Activated CD4-positive, alpha-beta T cell treated with anti-CD3 and anti-CD28 coated beads, Interleukin-2, amount 50 U/mL, for 48 hours (primary cell): ENCODE results near the gene COL11A1.
"Not testable (repeated sequence)": the region's sequence is repeated elsewhere in the genome, so short reads cannot be mapped to it uniquely, and the experiment has no call there.

Experiments used
- DNase-seq, 2 experiments: peaks; one replicate each; pipeline ENCODE4 v3.0.0-alpha.2; 2020

COL11A1 gene

DNA sequence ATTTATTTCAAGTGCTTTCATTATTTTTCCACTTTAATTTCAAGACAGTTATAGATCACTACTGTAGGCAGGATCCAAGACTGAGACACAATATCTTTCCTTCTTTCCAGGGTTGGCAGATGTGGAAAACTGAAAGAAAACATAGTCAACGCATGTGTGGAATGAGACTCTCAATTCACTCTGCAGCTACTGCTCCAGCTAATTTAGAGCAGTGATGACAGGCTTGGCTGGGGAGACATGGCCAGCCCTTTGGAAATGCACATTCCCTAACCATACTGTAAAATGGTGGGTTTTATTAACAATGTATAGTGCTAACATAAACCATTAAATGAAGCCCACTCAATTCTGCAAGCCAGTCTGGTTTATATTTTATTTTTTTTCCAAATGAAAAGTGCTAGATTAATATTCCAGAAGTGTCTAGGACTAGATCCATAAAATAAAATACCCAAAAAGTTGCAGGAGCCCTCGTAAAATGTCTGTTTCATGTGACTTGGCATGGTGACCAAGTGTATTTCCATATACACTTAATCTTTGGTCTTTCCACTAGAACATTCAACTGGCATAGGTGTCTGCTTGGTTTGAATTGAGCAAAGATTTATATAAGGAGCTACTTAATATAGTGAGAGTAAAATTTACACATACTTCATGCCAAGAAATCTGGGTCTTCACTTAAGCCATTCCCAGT lies 32.9 kb downstream of the COL11A1 start:
- no peak for DNase-seq

GRCh38 chr1:103074224-103074623 lies 34.1 kb downstream of the COL11A1 start:
- DNase-seq: no peak

GRCh38 chr1:103069201-103069600 lies 39.1 kb downstream of the COL11A1 start:
- DNase-seq: no peak

DNA sequence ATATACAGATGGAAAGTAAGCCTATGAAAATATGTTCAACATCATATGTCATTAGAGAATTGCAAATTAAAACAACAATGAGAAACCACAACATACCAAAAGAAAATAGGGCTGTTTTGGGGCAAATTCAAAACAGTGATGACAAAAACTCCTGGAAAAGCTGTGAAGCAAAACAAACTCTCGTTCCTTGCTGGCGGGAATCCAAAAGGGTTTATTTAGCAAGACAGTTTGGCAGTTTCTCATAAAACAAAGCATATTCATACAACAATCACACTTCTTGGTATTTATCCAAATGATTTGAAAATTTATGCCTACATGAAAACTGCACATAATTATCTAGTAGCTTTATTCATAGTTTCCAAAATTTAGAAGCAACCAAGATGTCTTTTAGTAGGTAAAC lies 44.4 kb downstream of the COL11A1 start:
- no peak for DNase-seq

GRCh38 chr1:103058391-103058790 lies 49.9 kb downstream of the COL11A1 start:
- no peak for DNase-seq

GRCh38 chr1:103056423-103056822 lies 51.9 kb downstream of the COL11A1 start:
- DNase-seq: no peak

GRCh38 chr1:103028110-103028509 lies 80.2 kb downstream of the COL11A1 start:
- not testable (repeated sequence) for DNase-seq

GRCh38 chr1:103025858-103026409 lies 82.4 kb downstream of the COL11A1 start:
- no peak for DNase-seq

- DNase-seq: no peak
These were observed 84.3 kb downstream of the COL11A1 start for GRCh38 chr1:103024051-103024450.

DNA sequence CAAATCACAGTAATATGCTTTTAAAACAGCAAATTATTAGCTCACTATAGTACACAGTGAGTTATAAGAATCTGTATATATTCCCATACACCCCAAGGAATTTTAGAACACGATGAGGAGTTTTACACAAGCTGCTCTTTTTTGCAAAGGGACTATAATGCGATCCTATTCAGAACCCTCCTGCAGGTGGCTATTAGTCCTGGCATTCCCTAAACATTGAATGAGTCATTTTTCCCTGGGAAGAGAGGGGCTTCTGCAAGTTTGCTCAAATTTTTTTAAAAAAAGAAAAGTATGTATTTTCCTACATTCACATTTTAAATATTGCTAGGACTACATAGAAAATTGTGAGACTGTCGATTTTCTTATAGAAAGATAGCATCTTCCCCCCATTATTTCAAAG lies 106.3 kb downstream of the COL11A1 start:
- no peak for DNase-seq

- DNase-seq: no peak
These were observed 129.4 kb downstream of the COL11A1 start for GRCh38 chr1:102978874-102979273.

DNA sequence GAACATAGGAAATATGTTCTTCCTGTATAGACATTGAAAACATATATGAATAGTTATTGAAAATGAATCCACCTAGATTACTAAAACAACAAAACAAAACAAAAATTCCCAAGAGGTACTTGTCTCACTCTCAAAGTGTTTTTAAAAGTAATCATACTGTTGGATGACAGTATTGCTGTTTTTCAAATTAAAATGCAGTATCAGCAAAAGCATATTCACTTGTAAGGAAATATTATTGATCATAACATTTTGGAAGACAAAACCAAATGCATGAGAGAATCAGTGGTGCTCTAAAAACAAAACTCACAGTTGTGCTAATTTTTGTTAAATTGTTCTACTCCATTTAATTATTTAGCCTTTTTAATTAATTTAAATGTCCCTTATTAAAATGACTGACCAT lies 131.0 kb downstream of the COL11A1 start:
- DNase-seq: no peak

- peak in 1 of 2 experiments; percentile 5 for DNase-seq
These were observed 137.7 kb downstream of the COL11A1 start for GRCh38 chr1:102970496-102971078.

DNA sequence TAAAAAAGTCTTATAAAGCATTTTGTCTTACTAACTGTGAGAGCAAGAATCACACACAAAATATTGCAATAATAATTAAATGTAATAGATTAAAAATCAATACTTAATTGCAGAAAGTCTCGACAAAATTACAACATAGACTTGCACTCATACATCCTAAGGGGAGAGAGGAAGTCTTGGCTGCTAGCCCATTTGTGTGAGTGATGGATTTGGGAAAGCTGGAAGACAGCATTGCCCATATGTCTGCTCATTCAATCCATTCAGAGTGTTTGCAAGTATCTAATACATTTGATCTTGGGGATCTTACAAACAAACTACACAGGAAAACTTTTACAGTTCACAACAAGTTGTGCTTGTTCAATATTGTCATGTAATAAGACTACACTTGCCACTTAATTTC lies 140.5 kb downstream of the COL11A1 start:
- no peak for DNase-seq

DNA sequence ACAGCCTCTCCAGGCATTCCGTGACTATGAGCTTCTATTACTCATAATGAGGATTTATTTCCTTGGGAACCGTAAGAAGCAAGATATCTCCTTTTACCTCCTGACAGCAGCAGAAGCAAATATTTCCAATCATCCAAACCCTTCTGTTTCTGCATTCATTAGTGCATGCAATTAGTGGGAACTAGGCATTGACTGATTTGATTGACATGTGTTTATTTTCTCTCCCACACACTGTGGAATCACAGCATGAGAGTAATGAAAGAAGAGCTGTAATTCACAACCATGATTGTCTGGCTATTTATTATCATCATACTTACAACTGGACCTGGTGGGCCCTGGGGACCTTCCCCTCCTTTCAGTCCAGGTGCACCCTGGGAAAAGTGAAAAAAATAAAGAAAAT lies 146.8 kb downstream of the COL11A1 start:
- DNase-seq: no peak

DNA sequence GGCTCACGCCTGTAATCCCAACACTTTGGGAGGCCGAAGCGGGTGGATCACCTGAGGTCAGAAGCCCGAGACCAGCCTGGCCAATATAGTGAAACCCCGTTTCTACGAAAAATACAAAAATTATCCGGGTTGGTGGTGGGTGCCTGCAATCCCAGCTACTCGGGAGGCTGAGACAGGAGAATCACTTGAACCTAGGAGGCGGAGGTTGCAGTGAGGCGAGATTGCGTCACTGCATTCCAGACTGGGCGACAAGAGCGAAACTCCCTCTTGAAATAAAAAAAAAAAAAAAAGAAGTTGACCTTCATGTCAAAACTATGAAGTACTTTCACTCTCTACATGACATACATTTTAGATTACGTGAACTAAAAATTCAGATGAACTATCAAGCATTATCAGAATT lies 153.7 kb downstream of the COL11A1 start:
- no peak for DNase-seq

DNA sequence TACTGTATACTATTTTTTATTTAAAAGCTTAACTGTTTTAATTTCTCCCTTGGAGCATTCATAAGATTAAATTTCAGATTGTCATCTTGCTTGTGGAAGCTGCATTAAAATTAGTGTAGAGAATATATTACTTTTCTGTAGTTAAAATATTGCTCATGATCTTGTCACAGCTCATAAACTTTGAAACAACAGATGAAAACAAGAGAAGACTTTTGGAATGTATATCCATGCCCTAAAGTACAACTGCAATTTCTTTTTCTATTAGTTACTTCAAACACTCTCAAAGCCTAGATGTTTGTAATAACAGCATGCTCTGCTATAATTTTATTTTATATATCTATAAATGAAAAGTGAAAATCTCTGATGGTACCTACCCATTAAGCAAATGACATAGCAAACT lies 155.9 kb downstream of the COL11A1 start:
- no peak for DNase-seq

- DNase-seq: no peak
These were observed 166.0 kb downstream of the COL11A1 start for GRCh38 chr1:102942324-102942723.

GRCh38 chr1:102941366-102941947 lies 166.9 kb downstream of the COL11A1 start:
- DNase-seq: no peak

- no peak for DNase-seq
These were observed 170.9 kb downstream of the COL11A1 start for GRCh38 chr1:102937401-102937800.

GRCh38 chr1:102933362-102933761 lies 175.0 kb downstream of the COL11A1 start:
- DNase-seq: not testable (repeated sequence)

GRCh38 chr1:102919659-102920058 lies 188.7 kb downstream of the COL11A1 start:
- no peak for DNase-seq

DNA sequence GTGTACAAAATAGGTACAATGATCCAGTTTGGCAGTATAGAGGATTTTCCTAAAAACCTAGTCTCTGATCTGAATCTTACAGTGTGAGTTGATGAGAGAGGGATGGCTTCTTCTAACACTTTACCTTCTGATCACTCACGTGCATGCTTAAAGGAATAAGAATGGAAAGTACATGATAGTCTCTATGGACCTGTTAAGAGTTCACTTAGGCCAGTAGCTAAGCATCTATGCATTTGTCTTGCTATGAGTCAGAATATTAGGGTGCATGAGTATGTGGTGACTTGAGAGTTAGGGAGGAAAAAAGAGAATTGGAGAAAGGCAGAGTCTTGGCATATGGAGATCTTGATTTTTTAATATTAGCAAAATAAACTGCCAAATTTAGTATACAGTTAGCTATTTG lies 206.3 kb downstream of the COL11A1 start:
- DNase-seq: no peak

DNA sequence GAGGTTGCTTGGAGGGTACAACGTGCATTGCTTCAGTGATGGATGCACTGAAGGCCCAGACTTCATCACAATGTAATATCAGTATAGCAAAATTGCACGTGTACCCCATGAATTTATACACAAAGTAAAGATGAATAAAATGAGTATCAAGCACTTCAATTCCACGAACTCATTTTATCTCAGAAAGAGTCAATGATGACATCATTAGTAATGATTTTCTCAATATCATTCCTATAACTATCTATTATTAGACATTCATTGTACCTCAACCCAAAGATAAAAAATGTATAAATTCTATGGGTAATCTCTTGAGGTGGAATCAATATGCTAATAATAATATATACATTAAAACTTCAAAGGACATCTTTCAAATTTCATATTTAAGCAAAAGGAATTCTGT lies 208.4 kb downstream of the COL11A1 start:
- DNase-seq: no peak
